GM23338 (cell line): ENCODE data around the gene CUTC. TPM values are rescaled to one million over a fixed set of nuclear protein-coding genes. Genes with fewer than 3 reads are reported as not detected.

ENCODE experiments used
- ATAC-seq: fragments of 200-7000 bp; cut with Tn5 transposase; 3 replicates; pipeline ENCODE4 v1.9.1; 2020
- DNase-seq: peaks from one replicate; pipeline ENCODE4 v3.0.0-alpha.2; 2015; ENCODE audit warnings: low spot score
- H2AFZ ChIP-seq: fragments of 200-600 bp; sonication (generic); 2 replicates; pipeline ENCODE4 v1.8.0; 2016; ENCODE audit warnings: antibody characterized with exemption, mild to moderate bottlenecking, moderate library complexity
- H3F3A ChIP-seq: fragments of 200-600 bp; sonication (generic); replicated peaks from 2 replicates; pipeline ENCODE4 v1.8.0; 2017; ENCODE audit warnings: antibody characterized with exemption, mixed run types, low read depth
- H3K27ac ChIP-seq: fragments of 200-600 bp; sonication (generic); 2 replicates; pipeline ENCODE4 v1.6.1; 2016; ENCODE audit warnings: low read depth
- H3K27me3 ChIP-seq: fragments of 200-600 bp; sonication (generic); 2 replicates; pipeline ENCODE4 v1.8.0; 2016; ENCODE audit warnings: mild to moderate bottlenecking, mixed run types, moderate library complexity; ENCODE audit not compliant: insufficient read depth
- H3K36me3 ChIP-seq: fragments of 200-600 bp; sonication (generic); 2 replicates; pipeline ENCODE4 v1.8.0; 2016; ENCODE audit warnings: mild to moderate bottlenecking; ENCODE audit not compliant: insufficient read depth
- H3K4me1 ChIP-seq: fragments of 200-600 bp; sonication (generic); 2 replicates; pipeline ENCODE4 v1.8.0; 2016; ENCODE audit warnings: mild to moderate bottlenecking, moderate library complexity; ENCODE audit not compliant: insufficient read depth
- H3K4me2 ChIP-seq: fragments of 200-600 bp; sonication (generic); 2 replicates; pipeline ENCODE4 v1.7.1; 2017; ENCODE audit warnings: mixed run types
- H3K4me3 ChIP-seq: fragments of 200-600 bp; sonication (generic); 2 replicates; pipeline ENCODE4 v1.6.1; 2016; ENCODE audit warnings: mixed run types
- H3K79me2 ChIP-seq: fragments of 200-600 bp; sonication (generic); replicated peaks from 2 replicates; pipeline ENCODE4 v1.8.0; 2017; ENCODE audit warnings: mild to moderate bottlenecking; ENCODE audit not compliant: insufficient read depth
- H3K9me2 ChIP-seq: fragments of 200-600 bp; sonication (generic); 2 replicates; pipeline ENCODE4 v1.8.0; 2017; ENCODE audit not compliant: insufficient read depth
- H4K20me1 ChIP-seq: fragments of 200-600 bp; sonication (generic); replicated peaks from 2 replicates; pipeline ENCODE4 v1.8.0; 2017; ENCODE audit warnings: mild to moderate bottlenecking; ENCODE audit not compliant: insufficient read depth
- H3K27ac Mint-ChIP-seq: 2 replicates; pipeline ENCODE4 v1.8.0; 2020; ENCODE audit warnings: inconsistent platforms, mild to moderate bottlenecking, moderate library complexity, mixed read lengths
- H3K27me3 Mint-ChIP-seq: 3 replicates; pipeline ENCODE4 v1.8.0; 2022; ENCODE audit warnings: low read depth, mild to moderate bottlenecking, moderate library complexity, mixed read lengths, inconsistent platforms; ENCODE audit not compliant: insufficient read depth, poor library complexity
- H3K36me3 Mint-ChIP-seq: 3 replicates; pipeline ENCODE4 v1.8.0; 2021; ENCODE audit warnings: low read depth, mild to moderate bottlenecking, inconsistent platforms, moderate library complexity, mixed read lengths
- H3K4me1 Mint-ChIP-seq: 3 replicates; pipeline ENCODE4 v1.8.0; 2020; ENCODE audit warnings: mild to moderate bottlenecking, inconsistent platforms, mixed read lengths
- H3K4me3 Mint-ChIP-seq: 3 replicates; pipeline ENCODE4 v1.8.0; 2021; ENCODE audit warnings: moderate library complexity, mild to moderate bottlenecking, inconsistent platforms, mixed read lengths
- H3K9me3 Mint-ChIP-seq: 3 replicates; pipeline ENCODE4 v1.8.0; 2020; ENCODE audit warnings: moderate library complexity, mild to moderate bottlenecking, inconsistent platforms, mixed read lengths
- CREB1 ChIP-seq: fragments of 250-450 bp; sonication (Bioruptor Pico); IDR thresholded peaks from 2 replicates; pipeline ENCODE4 v1.5.0; 2020; ENCODE audit warnings: low read depth, mild to moderate bottlenecking, moderate library complexity
- CTCF ChIP-seq, 2 experiments: fragments of 200-600 bp in 1 of 2; sonication (generic) in 1 of 2; conservative IDR thresholded peaks; 2 replicates each; pipeline versions ENCODE4 v1.5.1 to v1.6.1; 2016 to 2017; ENCODE audit warnings: antibody characterized with exemption in 2 of 2, low read depth in 2 of 2, mild to moderate bottlenecking in 2 of 2, moderate library complexity in 1 of 2
- ETS1 ChIP-seq: IDR thresholded peaks from 2 replicates; pipeline ENCODE4 v1.6.1; 2016; ENCODE audit warnings: antibody characterized with exemption
- EZH2 ChIP-seq: fragments of 200-600 bp; sonication (generic); IDR thresholded peaks from one replicate; pipeline ENCODE4 v1.8.0; 2017; ENCODE audit warnings: antibody characterized with exemption, mild to moderate bottlenecking, low read depth; ENCODE audit not compliant: unreplicated experiment
- NANOG ChIP-seq: IDR thresholded peaks from 2 replicates; pipeline ENCODE4 v1.6.1; 2016; ENCODE audit warnings: antibody characterized with exemption, borderline replicate concordance
- POLR2AphosphoS5 ChIP-seq: IDR thresholded peaks from 2 replicates; pipeline ENCODE4 v1.6.1; 2016; ENCODE audit warnings: antibody characterized with exemption, low read depth
- ZNF114 ChIP-seq: fragments of 250-450 bp; sonication (Bioruptor Pico); IDR thresholded peaks from 2 replicates; pipeline ENCODE4 v1.5.0; 2020; ENCODE audit warnings: mild to moderate bottlenecking, moderate library complexity
- ZNF331 ChIP-seq: fragments of 250-450 bp; sonication (Bioruptor Pico); IDR thresholded peaks from 2 replicates; pipeline ENCODE4 v1.5.0; 2020; ENCODE audit warnings: low read depth, mild to moderate bottlenecking, moderate library complexity
- polyA plus RNA-seq: library from polyadenylated mRNA; unstranded; fragments of >200 nt; fragmentation: Nextera tagmentation; extraction: Ambion mirVana; gene quantifications from 2 replicates; pipeline ENCODE4 v1.2.1, GENCODE V29; 2016
- total RNA-seq: library from RNA; depleted of rRNA; stranded (reverse); fragments of >200 nt; shearing (Covaris generic); gene quantifications from 2 replicates; pipeline ENCODE4 v1.2.3, GENCODE V29; 2014

The CUTC gene
- total and polyA plus RNA-seq, 2 experiments from 2014 or later = 20.2 to 30.4 TPM

- TF ChIP-seq ZNF331 (no peak), ZNF114 (CRISPR knock-in tag) (peak; percentile 23; the same call in 1 of the 2 replicates)
Observed at GRCh38 chr10:99732033-99732842, at the start of gene CUTC, which contains the start of gene COX15 (continued).

- peak; percentile 43 for DNase-seq
- Histone ChIP-seq H3K4me1 (no peaks in the 10 kb centered on the region), H3K4me2 (no peak overlapping the region), H3K36me3 (peaks cover 4% of the 10 kb centered on the region; the same call in 1 of the 2 replicates), H3F3A (no peaks in the 10 kb centered on the region), H3K4me3 (no peak overlapping the region), H3K79me2 (no peaks in the 10 kb centered on the region), H3K27ac (no peak overlapping the region), H2AFZ (no peak overlapping the region), H3K9me2 (no peaks in the 10 kb centered on the region), H3K27me3 (no peaks in the 10 kb centered on the region), H4K20me1 (no peaks in the 10 kb centered on the region)
- no peaks in the 10 kb centered on the region for H3K9me3 Mint-ChIP-seq
- peak; percentile 81 for ATAC-seq
- H3K27ac Mint-ChIP-seq = no peak overlapping the region
- no peaks in the 10 kb centered on the region for H3K4me1 Mint-ChIP-seq
- no peak overlapping the region for H3K4me3 Mint-ChIP-seq
- H3K36me3 Mint-ChIP-seq = 0 out of 3 replicates have a peak, but pooled peaks cover 4% of the 10 kb centered on the region
- no peaks in the 10 kb centered on the region for H3K27me3 Mint-ChIP-seq
- TF ChIP-seq POLR2AphosphoS5 (no peak), CTCF (conservative IDR thresholded peaks at IDR 0.05; ENCODE audit: low read depth in 2 of 2) (peak; percentile 29 to 30)
Observed at GRCh38 chr10:99682752-99683151, 49.3 kb upstream of the CUTC start.

- Mint-ChIP-seq H3K4me1 (no peaks in the 10 kb centered on the region), H3K36me3 (no peaks in the 10 kb centered on the region), H3K27me3 (no peaks in the 10 kb centered on the region), H3K27ac (no peak overlapping the region), H3K4me3 (no peak overlapping the region), H3K9me3 (no peaks in the 10 kb centered on the region)
- DNase-seq = no peak
- Histone ChIP-seq H2AFZ (no peak overlapping the region), H3K27ac (no peak overlapping the region), H3K27me3 (no peaks in the 10 kb centered on the region), H3K4me1 (no peaks in the 10 kb centered on the region), H3K36me3 (peaks cover 4% of the 10 kb centered on the region; the same call in 1 of the 2 replicates), H3K9me2 (no peaks in the 10 kb centered on the region), H4K20me1 (no peaks in the 10 kb centered on the region), H3K4me3 (no peak overlapping the region), H3F3A (no peaks in the 10 kb centered on the region), H3K79me2 (no peaks in the 10 kb centered on the region), H3K4me2 (no peak overlapping the region)
- no peak for ATAC-seq
- no peak for TF ChIP-seq ZNF331
- no peak for TF ChIP-seq EZH2
- TF ChIP-seq ETS1 = no peak
- TF ChIP-seq NANOG = no peak
- no peak for TF ChIP-seq CREB1 (CRISPR knock-in tag)
- TF ChIP-seq CTCF (conservative IDR thresholded peaks at IDR 0.05; ENCODE audit: low read depth in 2 of 2) = no peak
Observed at GRCh38 chr10:99685597-99685967, 46.5 kb upstream of the CUTC start.
